Stomach smooth muscle (tissue), 2 donors: Measurements from ENCODE around the gene TPSB2.
A peak's percentile ranks its signal among the peaks of the same experiment; 100 is the strongest.
"Not testable (repeated sequence)": the region's sequence is repeated elsewhere in the genome, so short reads cannot be mapped to it uniquely, and the experiment has no call there.

Experiments
- H3K27ac ChIP-seq: one replicate; pipeline ENCODE4 v1.7.0; 2013; ENCODE audit warnings: mild to moderate bottlenecking, low read length, inconsistent platforms
- H3K27me3 ChIP-seq, 2 donors: one replicate each; pipeline ENCODE4 v1.7.0; 2013; ENCODE audit warnings: low read length in 2 of 2; ENCODE audit not compliant: insufficient read depth in 2 of 2, control insufficient read depth in 1 of 2
- H3K36me3 ChIP-seq, 2 donors: one replicate each; pipeline ENCODE4 v1.7.0; 2013; ENCODE audit warnings: low read length in 2 of 2; ENCODE audit not compliant: control insufficient read depth in 2 of 2, insufficient read depth in 2 of 2
- H3K4me1 ChIP-seq: one replicate; pipeline ENCODE4 v1.7.0; 2013; ENCODE audit warnings: low read length; ENCODE audit not compliant: control insufficient read depth, insufficient read depth
- H3K4me3 ChIP-seq, 2 donors: one replicate each; pipeline ENCODE4 v1.7.0; 2013; ENCODE audit warnings: low read length in 2 of 2
- H3K9ac ChIP-seq, 2 donors: one replicate each; pipeline ENCODE4 v1.7.0; 2013; ENCODE audit warnings: low read length in 2 of 2, mild to moderate bottlenecking in 1 of 2
- H3K9me3 ChIP-seq, 2 donors: one replicate each; pipeline ENCODE4 v1.7.0; 2013; ENCODE audit warnings: low read length in 2 of 2; ENCODE audit not compliant: control insufficient read depth in 2 of 2
- donor health status: healthy.
- donor health status: Pancreatic carcinoma.

Gene TPSB2

GRCh38 chr16:1197237-1197866, 32.6 kb downstream of the TPSB2 start:
- no peaks in the 10 kb centered on the region for H3K9me3 ChIP-seq
- H3K27me3 ChIP-seq: no peaks in the 10 kb centered on the region
- peaks cover 29% of the 10 kb centered on the region for H3K4me1 ChIP-seq
- H3K4me3 ChIP-seq: no peak overlapping the region
- no peak overlapping the region for H3K9ac ChIP-seq
- peaks cover 8 to 11% of the 10 kb centered on the region in 2 donors for H3K36me3 ChIP-seq
- no peak overlapping the region for H3K27ac ChIP-seq

DNA sequence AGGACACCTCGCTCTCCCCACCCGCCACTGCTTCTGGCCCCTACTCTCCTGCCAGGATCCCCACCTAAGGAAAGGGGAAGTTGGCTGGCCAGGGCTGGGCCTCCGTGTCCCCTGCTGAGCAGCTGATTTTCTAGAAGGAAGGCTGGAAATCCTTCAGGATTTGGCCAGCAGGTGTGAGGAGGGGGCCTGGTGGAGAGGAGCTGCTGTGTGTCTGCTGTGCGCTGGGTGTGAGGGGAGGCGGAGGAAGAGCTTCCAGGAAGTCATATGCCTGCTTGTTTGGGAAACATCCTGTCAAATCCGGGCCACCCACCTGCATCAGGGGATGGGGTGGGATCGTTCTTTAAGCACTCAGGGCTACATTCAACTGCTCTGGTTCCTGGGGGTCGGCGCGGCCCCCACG, 33.5 kb downstream of the TPSB2 start:
- no peaks in the 10 kb centered on the region for H3K9me3 ChIP-seq
- H3K4me3 ChIP-seq: no peak overlapping the region
- no peak overlapping the region for H3K27ac ChIP-seq
- no peaks in the 10 kb centered on the region for H3K27me3 ChIP-seq
- peaks cover 34% of the 10 kb centered on the region for H3K4me1 ChIP-seq
- H3K9ac ChIP-seq: no peak overlapping the region
- peaks cover 7 to 8% of the 10 kb centered on the region in 2 donors for H3K36me3 ChIP-seq

- no peak overlapping the region for H3K9ac ChIP-seq
- H3K27me3 ChIP-seq: no peaks in the 10 kb centered on the region
- no peak overlapping the region for H3K27ac ChIP-seq
- H3K4me3 ChIP-seq: no peak overlapping the region
- peaks cover 34% of the 10 kb centered on the region for H3K4me1 ChIP-seq
- peaks cover 5 to 8% of the 10 kb centered on the region in 2 donors for H3K36me3 ChIP-seq
- H3K9me3 ChIP-seq: no peaks in the 10 kb centered on the region
These were observed 34.7 kb downstream of the TPSB2 start for GRCh38 chr16:1195393-1195666.

- Histone ChIP-seq H3K9ac (no peak overlapping the region), H3K27ac (peak overlapping the region; percentile 85), H3K4me3 (no peak overlapping the region), H3K4me1 (peaks cover 34% of the 10 kb centered on the region), H3K27me3 (no peaks in the 10 kb centered on the region), H3K9me3 (no peaks in the 10 kb centered on the region), H3K36me3 (peaks cover 2 to 3% of the 10 kb centered on the region in 2 donors)
These were observed 35.2 kb downstream of the TPSB2 start for GRCh38 chr16:1194665-1195392.

GRCh38 chr16:1193825-1194581, 36.0 kb downstream of the TPSB2 start:
- Histone ChIP-seq H3K27me3 (no peaks in the 10 kb centered on the region), H3K4me3 (no peak overlapping the region), H3K9me3 (no peaks in the 10 kb centered on the region), H3K9ac (no peak overlapping the region), H3K27ac (peak overlapping the region; percentile 85), H3K36me3 (peaks cover 2 to 3% of the 10 kb centered on the region in 2 donors), H3K4me1 (peaks cover 34% of the 10 kb centered on the region)

DNA sequence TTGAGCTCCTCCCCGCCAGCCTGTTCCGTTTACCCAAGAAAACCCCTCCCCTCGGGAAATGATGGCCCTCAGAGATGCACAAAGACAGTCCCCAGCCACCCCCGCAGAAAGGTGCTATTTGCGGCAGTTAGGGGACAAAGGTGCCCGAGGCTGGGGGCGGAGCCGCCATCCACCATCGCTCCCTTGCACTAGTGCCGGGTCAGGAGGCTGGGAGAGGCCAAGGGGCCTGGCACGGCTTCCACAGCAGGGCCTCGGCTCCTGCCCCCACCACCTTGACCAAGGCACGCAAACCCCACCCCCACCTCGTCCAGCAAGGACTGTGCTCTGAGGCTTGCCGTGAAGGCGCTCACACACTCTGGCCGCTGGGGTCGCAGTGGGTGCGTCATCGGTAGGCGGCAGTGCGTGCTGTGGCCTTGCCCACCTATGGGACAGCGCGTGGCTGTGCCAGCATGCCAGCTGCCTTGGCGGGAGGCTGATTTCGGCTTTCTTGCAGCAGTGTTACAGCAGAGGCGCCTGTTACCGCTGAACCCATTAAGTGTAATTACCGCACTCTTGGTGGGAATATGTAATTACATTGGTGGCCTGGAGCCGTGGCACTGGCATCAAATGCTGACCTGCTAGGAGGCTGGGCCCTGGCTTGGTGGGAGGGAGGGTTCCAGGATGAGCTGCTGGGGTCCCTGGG, 36.7 kb downstream of the TPSB2 start:
- Histone ChIP-seq H3K4me1 (peaks cover 34% of the 10 kb centered on the region), H3K36me3 (peaks cover 2 to 3% of the 10 kb centered on the region in 2 donors), H3K9ac (peak overlapping the region in 1 of 2 donors; percentile 6), H3K4me3 (no peak overlapping the region), H3K27me3 (no peaks in the 10 kb centered on the region), H3K27ac (peak overlapping the region; percentile 85), H3K9me3 (no peaks in the 10 kb centered on the region)

DNA sequence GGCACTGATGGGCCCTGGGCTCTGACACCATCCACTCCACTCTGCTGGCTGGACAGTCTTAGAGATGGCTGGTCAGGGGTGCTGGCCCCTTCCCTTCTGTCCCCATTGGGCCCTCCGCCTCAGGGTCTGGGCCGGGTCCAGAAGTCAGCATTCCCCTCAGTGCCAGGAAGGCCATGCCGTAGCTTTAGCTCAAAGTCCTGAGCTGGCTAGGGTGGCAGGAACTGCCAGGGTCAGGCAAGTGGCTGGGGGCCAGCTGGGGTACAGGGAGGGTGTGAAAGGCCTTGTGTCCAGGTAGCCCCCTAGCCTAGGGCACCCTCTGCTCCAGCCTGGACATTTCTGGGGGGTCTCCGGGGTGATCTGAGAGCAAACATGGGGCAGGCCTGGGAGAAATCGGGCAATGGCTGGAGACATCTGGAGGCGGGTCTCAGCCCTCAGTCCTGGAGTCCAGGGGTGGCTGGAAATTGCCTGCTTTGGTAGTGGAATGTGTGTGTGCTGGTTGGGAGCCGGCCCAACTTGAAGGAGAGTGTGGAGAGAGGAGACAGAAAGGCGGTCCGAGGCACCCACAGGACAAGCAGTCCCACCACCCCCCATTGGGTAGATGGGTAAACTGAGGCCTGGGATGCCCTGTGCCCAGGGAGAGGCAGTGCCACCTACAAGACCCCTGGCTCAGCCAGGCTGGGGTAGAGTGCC, 37.5 kb downstream of the TPSB2 start:
- Histone ChIP-seq H3K4me3 (no peak overlapping the region), H3K27me3 (no peaks in the 10 kb centered on the region), H3K27ac (peak overlapping the region; percentile 85), H3K9me3 (no peaks in the 10 kb centered on the region), H3K36me3 (peaks cover 2 to 3% of the 10 kb centered on the region in 2 donors), H3K4me1 (peaks cover 34% of the 10 kb centered on the region), H3K9ac (peak overlapping the region; percentile 15 to 21)

GRCh38 chr16:1190789-1191188, 39.2 kb downstream of the TPSB2 start:
- not testable (repeated sequence) for H3K4me3 ChIP-seq, H3K9ac ChIP-seq, H3K27ac ChIP-seq, H3K27me3 ChIP-seq, H3K9me3 ChIP-seq, H3K36me3 ChIP-seq
- H3K4me1 ChIP-seq: peaks cover 30% of the 10 kb centered on the region

DNA sequence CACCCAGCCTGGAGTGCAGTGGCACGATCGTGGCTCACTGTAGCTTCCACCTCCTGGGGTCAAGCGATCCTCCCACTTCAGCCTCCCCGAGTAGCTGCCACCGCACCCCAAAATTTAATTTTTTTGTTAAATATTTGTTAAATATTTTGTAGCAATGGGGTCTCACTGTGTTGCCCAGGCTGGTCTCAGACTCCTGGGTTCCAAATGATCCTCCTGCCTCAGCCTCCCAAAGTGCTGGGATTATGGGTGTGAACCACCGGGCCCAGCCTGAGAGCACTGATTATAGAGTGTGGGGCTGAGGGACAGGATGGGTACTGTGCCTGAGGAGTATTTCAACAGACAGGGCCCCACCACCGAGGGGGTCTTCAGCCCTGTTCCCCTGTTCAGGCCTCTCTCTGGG, 40.5 kb downstream of the TPSB2 start:
- Histone ChIP-seq H3K27ac (no peak overlapping the region), H3K9ac (no peak overlapping the region), H3K4me3 (no peak overlapping the region), H3K9me3 (no peaks in the 10 kb centered on the region), H3K4me1 (peaks cover 31% of the 10 kb centered on the region), H3K36me3 (peaks cover 0 to 6% of the 10 kb centered on the region in 2 donors), H3K27me3 (no peaks in the 10 kb centered on the region)

DNA sequence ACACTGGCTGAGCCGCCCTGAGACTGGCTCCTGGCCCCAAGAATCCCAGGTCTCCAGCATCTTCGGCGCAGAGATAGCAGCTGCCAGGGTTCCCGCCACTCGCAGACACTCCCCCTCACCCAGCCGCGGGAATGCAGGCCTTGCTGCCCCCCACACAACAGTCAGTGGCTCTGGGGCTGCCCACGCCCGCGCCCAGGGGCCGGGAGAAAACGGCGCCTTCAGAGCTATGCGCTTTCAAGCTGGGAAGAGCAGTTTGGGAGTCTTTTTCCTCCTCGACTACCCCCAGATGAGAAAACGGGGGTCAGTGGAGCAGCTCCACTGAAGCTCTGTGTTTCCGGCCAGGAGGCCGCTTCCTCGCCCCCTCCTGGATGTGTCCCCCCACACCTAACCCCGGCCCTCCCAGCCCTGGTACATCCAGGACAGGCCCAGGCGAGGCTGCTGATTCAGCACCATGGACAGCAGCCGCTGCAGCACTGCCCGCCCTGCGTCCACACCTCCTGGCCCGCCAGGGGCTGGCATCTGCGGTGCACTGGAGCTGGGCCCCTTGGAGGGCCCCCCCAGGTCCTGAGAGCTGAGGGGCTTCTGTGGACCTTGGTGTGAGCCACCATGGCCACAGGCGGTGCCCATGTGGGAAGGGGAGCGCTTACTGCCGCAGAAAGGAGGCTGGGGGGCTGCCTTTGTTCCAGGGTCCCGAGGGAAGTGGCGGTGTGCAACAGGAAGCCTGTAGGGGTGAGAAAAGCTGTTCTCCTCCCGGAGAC, 41.4 kb downstream of the TPSB2 start:
- Histone ChIP-seq H3K4me3 (no peak overlapping the region), H3K27ac (no peak overlapping the region)

More for the DNA sequence above, 41.4 kb downstream of the TPSB2 start:
- Histone ChIP-seq H3K4me1 (peaks cover 31% of the 10 kb centered on the region), H3K27me3 (no peaks in the 10 kb centered on the region), H3K9ac (no peak overlapping the region), H3K36me3 (peaks cover 0 to 6% of the 10 kb centered on the region in 2 donors), H3K9me3 (no peaks in the 10 kb centered on the region)
